ENCODE data around the gene STK24.

Gene STK24

GRCh38 chr13:98447130-98447529 lies 129.8 kb downstream of the STK24 start:
- TF ChIP-seq POLR2A (IDR thresholded peaks at IDR 0.05; ENCODE audit: low read depth, low read length) = no peak
- DNase-seq (ENCODE audit: insufficient read length, low spot score) = no peak
- no peak for FAIRE-seq

DNA sequence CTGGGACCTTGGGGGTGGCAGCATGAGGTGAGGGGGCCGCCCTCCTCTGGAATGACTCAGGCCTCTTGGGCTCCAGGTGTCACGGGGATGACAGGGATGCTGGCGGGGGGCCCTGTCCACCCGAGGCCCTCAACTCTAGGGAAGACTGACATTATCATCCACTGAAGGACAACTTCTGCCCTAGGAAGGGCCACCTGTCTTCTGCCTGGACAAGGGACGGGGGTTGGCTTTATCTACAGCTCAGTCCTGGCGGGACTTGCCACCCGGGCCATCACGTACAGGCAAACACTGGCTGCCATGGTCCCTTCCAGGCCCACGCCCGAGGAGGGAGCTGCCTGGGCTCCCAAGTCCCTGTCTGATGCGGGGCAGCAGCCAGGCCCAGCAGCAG lies 130.7 kb downstream of the STK24 start:
- TF ChIP-seq POLR2A (IDR thresholded peaks at IDR 0.05; ENCODE audit: low read depth, low read length) = no peak
- no peak for FAIRE-seq
- DNase-seq (ENCODE audit: insufficient read length, low spot score) = no peak

- no peak for TF ChIP-seq POLR2A (IDR thresholded peaks at IDR 0.05; ENCODE audit: low read depth, low read length)
- DNase-seq (ENCODE audit: insufficient read length, low spot score) = peak; percentile 88
- FAIRE-seq = peak; percentile 50
These were observed 131.3 kb downstream of the STK24 start for GRCh38 chr13:98445340-98446233.

- no peak for TF ChIP-seq POLR2A (IDR thresholded peaks at IDR 0.05; ENCODE audit: low read depth, low read length)
- FAIRE-seq = no peak
- DNase-seq (ENCODE audit: insufficient read length, low spot score) = no peak
These were observed 132.5 kb downstream of the STK24 start for GRCh38 chr13:98444381-98444780.

GRCh38 chr13:98443800-98444325 lies 133.0 kb downstream of the STK24 start:
- FAIRE-seq (no peak), DNase-seq (ENCODE audit: insufficient read length, low spot score) (no peak)
- no peak for TF ChIP-seq POLR2A (IDR thresholded peaks at IDR 0.05; ENCODE audit: low read depth, low read length)

GRCh38 chr13:98443329-98443728 lies 133.6 kb downstream of the STK24 start:
- FAIRE-seq = peak; percentile 82
- TF ChIP-seq POLR2A (IDR thresholded peaks at IDR 0.05; ENCODE audit: low read depth, low read length) = no peak
- DNase-seq (ENCODE audit: insufficient read length, low spot score) = peak; percentile 93

- no peak for FAIRE-seq
- no peak for TF ChIP-seq POLR2A (IDR thresholded peaks at IDR 0.05; ENCODE audit: low read depth, low read length)
These were observed 134.3 kb downstream of the STK24 start for GRCh38 chr13:98442391-98443230.

GRCh38 chr13:98441056-98441676 lies 135.7 kb downstream of the STK24 start:
- TF ChIP-seq POLR2A (IDR thresholded peaks at IDR 0.05; ENCODE audit: low read depth, low read length) = no peak
- FAIRE-seq (no peak), DNase-seq (ENCODE audit: insufficient read length, low spot score) (no peak)

More at GRCh38 chr13:98442391-98443230, 134.3 kb downstream of the STK24 start:
- DNase-seq (ENCODE audit: insufficient read length, low spot score) = no peak

DNA sequence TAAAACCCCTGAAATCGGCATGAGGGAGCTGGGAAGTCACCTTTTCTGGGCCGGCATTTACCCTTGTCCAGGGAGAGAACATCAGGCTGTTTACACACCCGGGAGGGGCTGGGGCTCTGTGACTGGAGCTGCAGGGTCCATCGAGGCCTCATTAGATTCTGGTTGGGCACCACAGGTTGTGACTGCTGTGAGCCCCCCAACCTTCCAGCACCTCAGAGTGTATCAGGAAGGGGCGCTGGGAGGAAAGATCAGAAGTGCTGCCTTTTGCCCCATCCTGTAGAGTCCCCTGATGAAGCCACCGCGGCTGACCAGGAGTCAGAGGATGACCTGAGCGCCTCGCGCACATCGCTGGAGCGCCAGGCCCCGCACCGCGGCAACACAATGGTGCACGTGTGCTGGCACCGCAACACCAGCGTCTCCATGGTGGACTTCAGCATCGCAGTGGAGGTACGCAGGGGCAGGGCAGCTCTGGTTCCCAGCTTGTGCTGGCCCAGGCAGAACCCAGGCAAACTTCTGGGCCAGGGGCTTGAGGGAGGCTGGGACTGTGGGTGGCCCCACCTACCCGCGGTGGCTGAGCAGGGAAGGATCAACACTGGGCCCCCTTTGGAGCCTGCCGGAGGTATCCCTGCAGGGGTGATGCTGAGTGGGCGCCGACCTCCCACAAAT lies 136.4 kb downstream of the STK24 start:
- FAIRE-seq (no peak), DNase-seq (ENCODE audit: insufficient read length, low spot score) (no peak)
- no peak for TF ChIP-seq POLR2A (IDR thresholded peaks at IDR 0.05; ENCODE audit: low read depth, low read length)

- no peak for DNase-seq (ENCODE audit: insufficient read length, low spot score)
- no peak for FAIRE-seq
- TF ChIP-seq POLR2A (IDR thresholded peaks at IDR 0.05; ENCODE audit: low read depth, low read length) = no peak
These were observed 137.0 kb downstream of the STK24 start for GRCh38 chr13:98439896-98440295.

GRCh38 chr13:98439126-98439828 lies 137.6 kb downstream of the STK24 start:
- DNase-seq (ENCODE audit: insufficient read length, low spot score) = no peak
- no peak for TF ChIP-seq POLR2A (IDR thresholded peaks at IDR 0.05; ENCODE audit: low read depth, low read length)
- FAIRE-seq = no peak

DNA sequence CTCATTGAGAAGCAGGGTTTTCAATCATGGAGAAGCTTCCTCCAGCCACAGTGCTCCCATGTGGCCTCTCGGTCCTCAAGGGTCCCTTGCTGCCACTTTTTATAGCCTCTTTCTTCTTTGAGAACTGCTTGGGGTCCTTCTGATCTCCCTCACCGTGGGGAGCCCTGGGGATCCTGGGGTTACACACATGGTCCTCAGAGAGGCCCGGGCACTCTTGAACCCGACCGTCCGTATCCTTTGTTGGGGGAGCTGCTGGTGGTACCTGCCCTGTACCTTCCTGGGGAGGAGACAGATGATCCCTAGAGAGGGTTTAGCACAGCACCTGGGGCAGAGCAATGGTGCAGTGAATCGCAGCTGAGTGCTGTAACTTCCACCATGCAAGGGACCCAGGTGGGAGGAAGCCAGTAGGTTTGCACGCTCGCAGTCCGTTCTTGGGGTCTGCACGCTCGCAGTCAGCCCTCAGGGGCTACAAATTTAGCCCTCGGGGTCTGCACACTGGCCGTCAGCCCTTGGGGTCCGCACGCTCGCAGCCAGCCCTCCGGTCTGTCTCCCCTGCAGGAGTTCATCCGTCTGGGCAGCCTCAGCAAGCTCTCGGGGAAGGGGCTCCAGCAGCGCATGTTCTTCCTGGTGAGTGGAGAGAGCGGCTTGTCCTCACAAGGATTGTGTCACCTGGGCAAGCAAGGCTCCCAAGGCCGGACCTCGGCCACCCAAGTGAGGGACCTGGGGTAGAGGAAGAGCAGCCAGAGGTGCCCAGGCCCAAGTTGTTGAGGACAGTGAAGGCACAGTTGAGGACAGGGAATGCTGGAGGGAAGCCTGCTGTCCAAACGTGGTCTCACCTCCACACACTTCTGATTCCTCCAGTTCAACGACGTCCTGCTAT lies 138.4 kb downstream of the STK24 start:
- no peak for TF ChIP-seq POLR2A (IDR thresholded peaks at IDR 0.05; ENCODE audit: low read depth, low read length)
- FAIRE-seq = no peak
- DNase-seq (ENCODE audit: insufficient read length, low spot score) = no peak
